PC-3 (cell line): Measurements from ENCODE around the gene AP5Z1. TPM values are rescaled to one million over a fixed set of nuclear protein-coding genes. Genes with fewer than 3 reads are reported as not detected.

ENCODE experiments used
- ATAC-seq: fragments of 200-7000 bp; cut with Tn5 transposase; 2 replicates; pipeline ENCODE4 v1.9.1; 2020; ENCODE audit warnings: mild to moderate bottlenecking, moderate library complexity
- BruUV-seq: library from RNA; stranded (reverse); fragments of 400-500 nt; replicated peaks from 2 replicates; lab custom pipeline; 2021; lab: Mats Ljungman, UMichigan
- CTCF ChIA-PET: fragments of 300-600 bp; sonication (Branson Sonifier 250); formaldehyde crosslinking; loops from one replicate; lab custom pipeline; 2022; ENCODE audit warnings: antibody characterized with exemption; lab: Charles Lee
- POLR2A ChIA-PET: fragments of 300-600 bp; sonication (Branson Sonifier 250); formaldehyde crosslinking; loops from one replicate; lab custom pipeline; 2022; ENCODE audit warnings: antibody characterized with exemption; ENCODE audit not compliant: unreplicated experiment; lab: Charles Lee
- DNase-seq: peaks from one replicate; pipeline ENCODE4 v3.0.0-alpha.2; 2015
- H2AFZ ChIP-seq: fragments of 300-600 bp; sonication (generic); 2 replicates; pipeline ENCODE4 v1.6.0; 2016; ENCODE audit warnings: antibody characterized with exemption, low read length
- H3F3A ChIP-seq: fragments of 300-600 bp; sonication (generic); one replicate; pipeline ENCODE4 v1.6.0; 2017; ENCODE audit warnings: antibody characterized with exemption, low read length, control low read depth, mild to moderate bottlenecking; ENCODE audit not compliant: unreplicated experiment
- H3K27ac ChIP-seq: fragments of 300-600 bp; sonication (generic); 2 replicates; pipeline ENCODE4 v1.5.1; 2016; ENCODE audit warnings: mild to moderate bottlenecking, low read length
- H3K27me3 ChIP-seq: fragments of 300-600 bp; sonication (generic); 2 replicates; pipeline ENCODE4 v1.6.1; 2016; ENCODE audit warnings: low read length, mixed read lengths
- H3K36me3 ChIP-seq: fragments of 300-600 bp; sonication (generic); 2 replicates; pipeline ENCODE4 v1.6.1; 2016; ENCODE audit warnings: low read depth, mixed run types, low read length, mixed read lengths
- H3K4me1 ChIP-seq: fragments of 300-600 bp; sonication (generic); 2 replicates; pipeline ENCODE4 v1.5.1; 2016; ENCODE audit warnings: low read length; ENCODE audit not compliant: insufficient read depth
- H3K4me2 ChIP-seq: fragments of 300-600 bp; sonication (generic); 2 replicates; pipeline ENCODE4 v1.6.0; 2016; ENCODE audit warnings: low read length
- H3K4me3 ChIP-seq: fragments of 300-600 bp; sonication (generic); 2 replicates; pipeline ENCODE4 v1.5.1; 2016; ENCODE audit warnings: mild to moderate bottlenecking, low read length, mixed read lengths
- H3K79me2 ChIP-seq: fragments of 300-600 bp; sonication (generic); 2 replicates; pipeline ENCODE4 v1.6.1; 2017; ENCODE audit warnings: low read length, mixed read lengths
- H3K9ac ChIP-seq: fragments of 300-600 bp; sonication (generic); 2 replicates; pipeline ENCODE4 v1.6.0; 2016; ENCODE audit warnings: mild to moderate bottlenecking, low read length
- H3K9me2 ChIP-seq: fragments of 300-600 bp; sonication (generic); replicated peaks from 2 replicates; pipeline ENCODE4 v1.6.1; 2016; ENCODE audit warnings: mixed run types, low read length, mixed read lengths
- H3K9me3 ChIP-seq: fragments of 300-600 bp; sonication (generic); 2 replicates; pipeline ENCODE4 v1.6.1; 2016; ENCODE audit warnings: low read length, mixed read lengths
- H4K20me1 ChIP-seq: fragments of 300-600 bp; sonication (generic); 2 replicates; pipeline ENCODE4 v1.6.1; 2016; ENCODE audit warnings: low read length, mixed read lengths
- CTCF ChIP-seq: fragments of 300-600 bp; sonication (generic); conservative IDR thresholded peaks from 2 replicates; pipeline ENCODE4 v1.5.1; 2017; ENCODE audit warnings: antibody characterized with exemption, low read depth, mild to moderate bottlenecking, low read length
- EZH2 ChIP-seq: fragments of 300-600 bp; sonication (generic); IDR thresholded peaks from one replicate; pipeline ENCODE4 v1.6.1; 2017; ENCODE audit warnings: antibody characterized with exemption, mild to moderate bottlenecking, low read length; ENCODE audit not compliant: unreplicated experiment
- EZH2phosphoT487 ChIP-seq: fragments of 300-600 bp; sonication (generic); IDR thresholded peaks from 2 replicates; pipeline ENCODE4 v1.6.1; 2018; ENCODE audit warnings: mild to moderate bottlenecking, antibody characterized with exemption, low read length, borderline replicate concordance
- intact Hi-C: fragments of 100-400 bp; cut with micrococcal nuclease; formaldehyde crosslinking; loops from 2 replicates; pipeline ENCODE4 v1.9.0; 2023
- total RNA-seq: library from RNA; depleted of rRNA; stranded (reverse); fragments of >200 nt; gene quantifications from 2 replicates; pipeline ENCODE4 v1.2.3, GENCODE V29; 2014

Gene AP5Z1
- total RNA-seq, 1 experiment from 2014 or later, result 36.6 TPM

- no TSS peak for BruUV-seq
- intact Hi-C loops, result no loop called here
- Histone ChIP-seq H3K9ac (no peak overlapping the region), H3K9me3 (no peaks in the 10 kb centered on the region), H3K36me3 (no peaks in the 10 kb centered on the region), H3K4me3 (no peak overlapping the region), H3K4me1 (peaks cover 12% of the 10 kb centered on the region), H3F3A (no peaks in the 10 kb centered on the region), H4K20me1 (0 out of 2 replicates have a peak, but pooled peaks cover 3% of the 10 kb centered on the region), H3K79me2 (peaks cover 17% of the 10 kb centered on the region), H3K27me3 (no peaks in the 10 kb centered on the region), H3K27ac (no peak overlapping the region), H3K4me2 (no peak overlapping the region), H3K9me2 (no peaks in the 10 kb centered on the region), H2AFZ (no peak overlapping the region)
- no peak for TF ChIP-seq CTCF
- no peak for TF ChIP-seq EZH2
- TF ChIP-seq EZH2phosphoT487, result no peak
- ChIA-PET POLR2A (no interaction called here), CTCF (no interaction called here)
- DNase-seq (no peak), ATAC-seq (no peak)
These were observed 3.1 kb upstream of the AP5Z1 start for GRCh38 chr7:4772306-4772705.

GRCh38 chr7:4774007-4774406 is 1.4 kb upstream of the AP5Z1 start:
- H3K4me3 ChIP-seq, result no peak overlapping the region; the same call in 1 of the 2 replicates
- peak overlapping the region; percentile 99; the same call in 1 of the 2 replicates for H3K4me2 ChIP-seq
- no peaks in the 10 kb centered on the region for H3K9me3 ChIP-seq
- no peak for TF ChIP-seq EZH2
- TF ChIP-seq CTCF, result no peak
- TF ChIP-seq EZH2phosphoT487, result no peak
- no peak overlapping the region for H2AFZ ChIP-seq
- no peaks in the 10 kb centered on the region for H3K36me3 ChIP-seq
- no peaks in the 10 kb centered on the region for H3F3A ChIP-seq
- H3K27me3 ChIP-seq, result no peaks in the 10 kb centered on the region
- no TSS peak for BruUV-seq
- H3K9ac ChIP-seq, result no peak overlapping the region
- CTCF ChIA-PET, result no interaction called here
- intact Hi-C loops, result no loop called here
- peaks cover 12% of the 10 kb centered on the region for H3K4me1 ChIP-seq
- ATAC-seq, result no peak
- H3K9me2 ChIP-seq, result no peaks in the 10 kb centered on the region
- 0 out of 2 replicates have a peak, but pooled peaks cover 3% of the 10 kb centered on the region for H4K20me1 ChIP-seq
- POLR2A ChIA-PET, result no interaction called here
- no peak overlapping the region for H3K27ac ChIP-seq
- peaks cover 29% of the 10 kb centered on the region for H3K79me2 ChIP-seq
- DNase-seq, result no peak

- H2AFZ ChIP-seq, result peak overlapping the region; percentile 74
- TSS peak; percentile 99 for BruUV-seq
- 0 out of 2 replicates have a peak, but pooled peaks cover 3% of the 10 kb centered on the region for H4K20me1 ChIP-seq
- peak overlapping the region; percentile 100 for H3K4me3 ChIP-seq
- peak overlapping the region; percentile 46 for H3K27ac ChIP-seq
- H3K4me2 ChIP-seq, result peak overlapping the region; percentile 99
- peaks cover 29% of the 10 kb centered on the region for H3K79me2 ChIP-seq
- H3K36me3 ChIP-seq, result no peaks in the 10 kb centered on the region
- no peak for TF ChIP-seq EZH2phosphoT487
- no peak for TF ChIP-seq CTCF
- TF ChIP-seq EZH2, result no peak
- H3K9me3 ChIP-seq, result no peaks in the 10 kb centered on the region
- no peaks in the 10 kb centered on the region for H3K9me2 ChIP-seq
- DNase-seq (peak; percentile 52), ATAC-seq (peak; percentile 20)
- no peaks in the 10 kb centered on the region for H3F3A ChIP-seq
- H3K27me3 ChIP-seq, result no peaks in the 10 kb centered on the region
- H3K9ac ChIP-seq, result peak overlapping the region; percentile 91
- peaks cover 12% of the 10 kb centered on the region for H3K4me1 ChIP-seq
- intact Hi-C loops, result no loop called here
- ChIA-PET CTCF (interaction anchor here (0.6 to 0.8 kb wide), 2 partner anchors 199 to 1592 kb away, joined by 4 to 14 read pairs; no protein-coding TSS in a partner anchor), POLR2A (interaction anchor here (0.7 to 0.8 kb wide), 2 partner anchors 30 to 93 kb away, joined by 4 to 13 read pairs; no protein-coding TSS in a partner anchor)
These were observed 669 bp upstream of the AP5Z1 start for GRCh38 chr7:4774658-4775249.
